NCI-H1105 treated with DMSO at 0.1 percent for 48 hours (cell line): ENCODE results near the gene ATXN2L.
A peak's percentile ranks its signal among the peaks of the same experiment; 100 is the strongest.
"Not testable (repeated sequence)": the region's sequence is repeated elsewhere in the genome, so short reads cannot be mapped to it uniquely, and the experiment has no call there.

Experiments
- DNase-seq: peaks from one replicate; lab custom pipeline; 2025; lab: John Stamatoyannopoulos, UW

ATXN2L gene

GRCh38 chr16:28822520-28823290 lies at the start of gene ATXN2L:
TSS of gene ATXN2L (plus strand) at chr16:28822999. CDS start at chr16:28823260, 261 bp downstream.
- peak; percentile 86 for DNase-seq

DNA sequence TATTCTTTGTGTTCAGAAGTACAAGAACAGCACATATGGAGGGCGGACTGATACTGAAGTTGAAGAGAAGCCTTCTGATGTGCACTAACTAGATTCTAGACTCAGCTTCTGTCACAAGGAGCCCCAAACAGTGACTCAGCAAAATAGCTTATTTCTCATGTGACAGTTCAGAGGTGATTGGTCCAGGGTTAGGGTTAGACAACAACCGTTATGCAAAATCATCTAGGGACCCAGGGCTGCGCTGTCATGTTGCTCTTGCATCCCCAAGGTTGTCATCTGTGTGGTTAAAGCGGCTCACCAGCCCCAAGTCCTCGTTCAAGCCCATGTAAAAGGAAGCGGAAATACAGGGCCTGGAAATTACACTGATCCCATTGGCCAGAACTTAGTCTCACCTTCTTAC lies 41.1 kb upstream of the ATXN2L start:
- DNase-seq = not testable (repeated sequence)

GRCh38 chr16:28782357-28782756 lies 40.4 kb upstream of the ATXN2L start:
- not testable (repeated sequence) for DNase-seq

GRCh38 chr16:28802235-28803019 lies 20.4 kb upstream of the ATXN2L start:
- DNase-seq = not testable (repeated sequence)

DNA sequence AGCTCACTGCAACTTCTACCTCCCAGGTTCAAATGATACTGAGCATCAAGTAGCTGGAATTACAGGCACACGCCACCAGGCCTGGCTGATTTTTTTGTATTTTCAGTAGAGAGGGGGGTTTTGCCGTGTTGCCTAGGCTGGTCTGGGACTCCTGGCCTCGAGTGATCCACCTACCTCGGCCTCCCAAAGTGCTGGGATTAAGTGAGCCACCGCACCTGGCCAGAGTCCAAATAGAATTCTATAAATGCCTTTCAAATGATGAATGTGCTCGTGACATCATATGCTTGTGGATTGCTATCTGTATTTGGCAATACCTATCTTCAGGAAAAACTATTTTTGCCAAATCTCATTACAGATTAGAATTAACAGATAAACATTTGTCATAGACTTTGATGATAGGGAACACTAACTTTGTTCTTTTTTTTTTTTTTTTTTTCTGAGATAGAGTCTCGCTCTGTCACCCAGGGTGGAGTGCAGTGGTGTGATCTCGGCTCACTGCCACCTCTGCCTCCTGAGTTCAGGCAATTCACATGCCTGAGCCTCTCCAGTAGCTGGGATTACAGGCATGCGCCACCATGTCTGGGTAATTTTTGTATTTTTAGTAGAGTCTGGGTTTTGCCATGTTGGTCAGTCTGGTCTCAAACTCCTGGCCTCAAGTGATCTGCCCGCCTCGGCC lies 15.2 kb upstream of the ATXN2L start:
- DNase-seq = not testable (repeated sequence)

- DNase-seq = no peak
These were observed 2.8 kb upstream of the ATXN2L start for GRCh38 chr16:28820016-28820415.

DNA sequence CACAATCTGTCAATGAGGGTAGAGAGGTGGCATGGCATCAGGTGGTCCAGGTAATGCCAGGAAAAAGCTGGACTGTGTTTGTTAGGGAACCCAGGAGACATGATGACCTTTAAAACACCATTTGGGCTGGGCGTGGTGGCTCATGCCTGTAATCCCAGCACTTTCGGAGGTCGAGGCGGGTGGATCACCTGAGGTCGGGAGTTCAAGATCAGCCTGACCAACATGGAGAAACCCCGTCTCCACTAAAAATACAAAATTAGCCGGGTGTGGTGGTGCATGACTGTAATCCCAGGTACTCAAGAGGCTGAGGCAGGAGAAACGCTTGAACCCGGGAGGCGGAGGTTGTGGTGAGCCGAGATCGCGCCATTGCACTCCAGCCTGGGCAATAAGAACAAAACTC lies 2.3 kb upstream of the ATXN2L start:
- not testable (repeated sequence) for DNase-seq

DNA sequence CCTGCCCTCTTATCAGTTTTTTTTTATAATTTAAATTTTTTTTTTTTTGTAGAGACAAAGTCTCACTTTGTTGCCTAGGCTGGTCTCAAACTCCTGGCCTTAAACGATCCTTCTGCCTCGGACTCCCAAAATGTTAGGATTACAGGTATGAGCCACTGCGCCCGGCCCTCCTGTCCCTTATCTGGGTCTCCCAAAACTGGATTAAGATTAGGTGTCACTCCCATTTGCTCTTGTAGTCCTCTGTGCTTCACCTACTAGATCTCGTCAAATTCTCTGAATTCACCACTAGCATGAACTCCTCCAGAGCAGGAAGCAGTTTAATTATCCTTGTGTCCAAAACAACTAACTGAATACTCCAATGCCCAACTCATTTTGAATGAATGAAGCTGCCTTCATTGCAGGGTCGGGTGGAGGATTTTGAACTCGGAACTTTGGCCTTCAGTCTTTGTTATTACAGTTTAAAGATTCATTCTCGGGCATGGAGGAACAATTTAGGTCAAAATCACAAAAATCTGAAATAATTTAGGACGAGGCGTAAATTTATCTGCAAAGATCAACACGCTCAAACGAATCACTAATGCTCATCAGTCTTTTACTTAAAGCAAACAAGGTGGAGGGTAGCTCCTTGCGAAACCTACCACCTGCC lies 802 bp upstream of the ATXN2L start:
- DNase-seq = no peak

DNA sequence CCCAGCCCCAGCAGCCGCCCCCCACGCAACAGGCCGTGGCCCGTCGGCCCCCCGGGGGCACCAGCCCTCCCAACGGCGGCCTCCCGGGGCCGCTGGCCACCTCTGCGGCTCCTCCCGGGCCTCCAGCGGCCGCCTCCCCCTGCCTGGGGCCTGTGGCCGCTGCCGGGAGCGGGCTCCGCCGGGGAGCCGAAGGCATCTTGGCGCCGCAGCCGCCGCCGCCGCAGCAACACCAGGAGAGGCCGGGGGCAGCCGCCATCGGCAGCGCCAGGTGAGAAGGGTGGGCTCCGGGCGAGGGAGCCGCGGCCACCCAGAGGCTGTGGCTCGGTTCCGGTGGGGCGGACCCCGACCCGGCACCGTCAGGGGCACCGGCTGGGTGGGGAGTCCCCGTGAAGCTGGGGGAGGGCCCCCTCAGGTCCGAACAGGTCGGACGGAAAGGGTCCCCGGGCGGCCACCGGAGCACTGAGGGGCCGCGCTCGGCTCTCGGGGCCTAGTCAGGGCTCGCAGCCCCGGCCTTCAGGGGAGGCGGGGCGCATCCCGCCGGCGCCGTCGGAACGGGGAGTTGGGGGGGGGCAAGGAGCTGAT lies 583 bp downstream of the ATXN2L start:
- DNase-seq = no peak

DNA sequence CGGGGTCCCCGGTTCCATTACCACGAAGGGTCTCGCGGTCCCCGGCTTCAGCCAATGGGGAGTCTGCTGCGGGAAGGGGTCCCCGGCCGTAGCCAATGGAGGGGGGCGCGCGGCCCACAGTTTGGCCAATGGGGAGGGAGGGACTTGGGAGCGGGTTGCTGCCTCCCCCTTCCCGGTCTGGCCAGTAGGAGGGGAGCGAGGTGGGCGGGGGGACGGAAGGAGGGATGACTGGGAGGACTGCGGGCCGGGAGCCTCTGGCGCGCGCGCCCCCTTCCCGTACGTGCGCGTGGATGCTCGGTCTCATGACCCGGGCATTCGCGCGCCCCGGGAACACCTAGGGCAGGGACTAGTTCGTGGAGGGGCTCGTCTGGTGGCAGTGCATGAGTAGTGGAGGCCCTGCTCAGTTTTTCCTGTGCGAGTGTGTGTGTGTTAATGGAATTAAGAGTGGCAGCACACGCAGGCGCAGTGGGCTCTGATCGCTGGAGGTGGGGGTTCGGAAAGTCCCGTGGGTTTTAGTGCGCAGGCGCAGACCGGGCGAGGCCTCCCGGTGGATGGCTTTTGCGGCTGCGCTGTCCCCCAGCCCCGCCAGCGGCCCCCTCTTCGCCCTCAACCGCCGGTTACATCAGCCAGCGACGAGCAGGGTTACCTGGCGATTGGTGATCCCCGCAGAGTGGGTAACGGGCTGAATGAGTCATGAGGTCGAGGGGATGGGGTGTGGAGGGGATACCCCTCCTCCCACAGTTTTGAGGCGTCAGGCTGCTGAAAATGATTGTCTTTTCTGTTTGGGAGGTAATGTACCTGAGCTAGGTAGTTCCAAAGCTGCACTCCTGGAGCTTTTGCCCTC lies 1.3 kb downstream of the ATXN2L start:
- peak; percentile 93 for DNase-seq

- DNase-seq = no peak
These were observed 1.8 kb downstream of the ATXN2L start for GRCh38 chr16:28824717-28824973.

DNA sequence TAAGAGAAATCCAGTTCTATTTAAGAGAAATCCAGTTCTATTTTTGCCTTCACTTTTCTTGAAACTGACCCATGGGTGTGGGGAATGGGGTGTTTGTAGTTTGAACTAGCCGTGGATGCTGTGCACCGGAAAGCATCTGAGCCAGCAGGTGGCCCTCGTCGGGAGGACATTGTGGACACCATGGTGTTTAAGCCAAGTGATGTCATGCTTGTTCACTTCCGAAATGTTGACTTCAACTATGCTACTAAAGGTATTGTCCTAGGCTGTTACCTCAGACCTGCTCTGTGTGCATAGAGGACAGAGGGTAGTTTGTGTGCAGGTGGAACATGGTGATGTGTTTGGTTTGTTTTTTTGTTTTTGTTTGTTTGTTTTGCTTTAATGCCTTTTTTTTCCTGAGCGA lies 3.3 kb downstream of the ATXN2L start:
- DNase-seq = no peak

DNA sequence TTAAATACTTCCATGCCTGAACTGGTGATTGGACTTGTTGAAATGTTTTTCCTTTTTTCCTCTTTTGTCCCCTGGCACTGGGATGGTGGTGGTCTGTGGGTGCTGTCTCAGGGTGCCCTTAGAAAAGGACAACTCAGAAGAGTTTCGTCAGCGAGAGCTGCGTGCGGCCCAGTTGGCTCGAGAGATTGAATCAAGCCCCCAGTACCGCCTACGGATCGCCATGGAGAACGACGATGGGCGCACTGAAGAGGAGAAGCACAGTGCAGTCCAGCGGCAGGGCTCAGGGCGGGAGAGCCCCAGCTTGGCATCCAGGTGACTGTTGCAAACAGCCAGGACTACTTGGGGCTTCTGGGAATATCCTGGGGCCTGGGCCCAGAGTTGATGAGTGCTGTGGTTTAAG lies 6.9 kb downstream of the ATXN2L start:
- DNase-seq = no peak

DNA sequence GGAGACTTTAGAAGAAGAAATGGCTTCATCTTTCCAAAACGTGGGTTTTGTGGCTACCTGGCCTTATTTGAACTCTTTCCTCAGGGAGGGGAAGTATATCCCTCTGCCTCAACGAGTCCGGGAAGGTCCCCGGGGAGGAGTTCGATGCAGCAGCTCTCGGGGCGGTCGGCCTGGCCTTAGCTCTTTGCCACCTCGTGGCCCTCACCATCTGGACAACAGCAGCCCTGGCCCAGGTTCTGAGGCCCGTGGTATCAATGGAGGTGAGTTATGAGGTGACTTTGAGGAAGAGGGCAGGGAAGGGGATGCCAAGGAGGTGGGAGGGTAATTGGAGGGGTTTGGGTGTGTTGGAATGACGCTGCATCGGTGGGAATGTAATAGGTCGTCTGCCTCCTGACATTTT lies 7.7 kb downstream of the ATXN2L start:
- no peak for DNase-seq

GRCh38 chr16:28834349-28834748 lies 11.6 kb downstream of the ATXN2L start:
- no peak for DNase-seq

DNA sequence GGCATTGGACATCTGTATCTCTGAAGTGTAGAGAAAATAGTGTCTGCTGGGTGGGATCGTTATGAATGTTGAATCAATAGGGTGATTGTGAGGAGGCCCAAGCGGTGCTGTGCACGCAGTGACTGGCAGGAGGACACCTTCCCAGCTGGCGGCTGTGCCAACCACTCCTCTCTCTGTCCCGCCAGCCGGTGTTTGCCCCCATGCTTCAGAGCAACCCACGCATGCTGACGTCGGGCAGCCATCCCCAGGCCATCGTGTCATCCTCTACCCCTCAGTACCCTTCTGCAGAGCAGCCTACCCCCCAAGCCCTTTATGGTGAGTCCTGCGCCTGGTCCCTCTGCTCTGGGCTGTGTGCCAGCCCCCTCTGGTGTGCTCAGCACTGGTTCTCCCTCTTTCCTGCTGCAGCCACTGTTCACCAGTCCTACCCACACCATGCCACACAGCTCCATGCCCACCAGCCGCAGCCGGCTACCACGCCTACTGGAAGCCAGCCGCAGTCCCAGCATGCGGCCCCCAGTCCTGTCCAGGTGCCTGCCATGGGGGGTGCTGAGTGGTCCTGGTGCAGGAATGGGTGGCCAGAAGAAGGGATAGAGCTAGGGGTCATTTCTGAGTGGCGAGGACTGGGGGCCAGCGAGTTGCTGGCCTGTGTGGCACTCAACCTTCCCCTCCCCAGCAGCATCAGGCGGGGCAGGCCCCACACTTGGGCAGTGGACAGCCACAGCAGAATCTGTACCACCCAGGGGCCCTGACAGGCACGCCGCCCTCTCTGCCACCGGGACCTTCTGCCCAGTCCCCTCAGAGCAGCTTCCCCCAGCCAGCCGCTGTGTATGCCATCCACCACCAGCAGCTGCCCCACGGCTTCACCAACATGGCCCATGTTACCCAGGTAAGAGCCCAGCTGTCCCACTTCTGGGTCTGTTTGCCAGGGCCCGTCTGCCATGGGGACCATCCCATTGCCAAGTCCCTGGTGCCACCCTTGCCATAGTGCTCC lies 12.4 kb downstream of the ATXN2L start:
- no peak for DNase-seq

DNA sequence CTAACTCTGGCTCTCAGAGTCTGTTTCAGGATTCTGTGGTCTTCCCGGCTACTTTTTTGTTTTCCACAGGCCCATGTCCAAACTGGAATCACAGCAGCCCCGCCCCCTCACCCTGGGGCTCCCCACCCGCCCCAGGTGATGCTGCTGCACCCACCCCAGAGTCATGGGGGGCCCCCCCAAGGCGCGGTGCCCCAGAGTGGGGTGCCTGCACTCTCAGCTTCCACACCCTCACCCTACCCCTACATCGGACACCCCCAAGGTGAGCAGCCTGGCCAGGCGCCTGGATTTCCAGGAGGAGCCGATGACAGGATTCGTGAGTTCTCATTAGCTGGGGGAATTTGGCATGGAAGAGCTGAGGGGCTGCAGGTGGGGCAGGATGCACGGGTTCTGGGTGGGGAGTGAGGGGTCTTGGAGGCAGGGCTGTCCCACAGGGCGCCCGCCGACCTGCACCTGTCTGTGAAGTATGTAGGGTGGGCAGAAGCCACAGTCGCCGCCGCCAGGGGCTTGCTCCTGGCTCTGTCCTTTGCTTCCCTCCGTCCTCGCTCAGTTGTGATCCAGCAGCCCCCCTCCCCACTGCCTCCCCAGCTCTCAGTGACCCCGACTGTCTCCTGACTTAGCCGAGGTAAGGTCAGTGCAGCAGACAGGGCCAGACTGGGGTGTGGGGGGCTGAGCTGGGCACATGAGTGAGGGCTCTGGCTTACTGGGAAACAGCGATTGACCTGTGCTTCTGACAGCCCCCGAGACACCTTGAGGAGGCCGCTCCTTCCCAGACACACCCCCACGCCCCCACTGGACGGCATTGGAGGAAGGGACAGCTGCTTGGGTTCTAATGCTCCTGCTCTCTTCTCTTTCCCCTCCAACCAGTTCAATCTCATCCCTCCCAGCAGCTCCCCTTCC lies 13.3 kb downstream of the ATXN2L start:
- DNase-seq = no peak

GRCh38 chr16:28836761-28837064 lies 13.9 kb downstream of the ATXN2L start:
- DNase-seq = no peak
